HEK293T (cell line): ENCODE measurements around the gene AGBL4.

Experiments
- ELF4 ChIP-seq: fragments of 450-650 bp; IDR thresholded peaks from 2 replicates; pipeline ENCODE4 v1.6.1; 2017; ENCODE audit warnings: antibody characterized with exemption
- FOXM1 ChIP-seq: fragments of 450-650 bp; IDR thresholded peaks from 2 replicates; pipeline ENCODE4 v1.6.1; 2017; ENCODE audit warnings: mild to moderate bottlenecking, borderline replicate concordance
- HDGF ChIP-seq: fragments of 450-650 bp; IDR thresholded peaks from 2 replicates; pipeline ENCODE4 v1.6.1; 2017; ENCODE audit warnings: antibody characterized with exemption, borderline replicate concordance
- NFRKB ChIP-seq: fragments of 450-650 bp; IDR thresholded peaks from 2 replicates; pipeline ENCODE4 v1.6.1; 2016; ENCODE audit warnings: mild to moderate bottlenecking, moderate library complexity

DNA sequence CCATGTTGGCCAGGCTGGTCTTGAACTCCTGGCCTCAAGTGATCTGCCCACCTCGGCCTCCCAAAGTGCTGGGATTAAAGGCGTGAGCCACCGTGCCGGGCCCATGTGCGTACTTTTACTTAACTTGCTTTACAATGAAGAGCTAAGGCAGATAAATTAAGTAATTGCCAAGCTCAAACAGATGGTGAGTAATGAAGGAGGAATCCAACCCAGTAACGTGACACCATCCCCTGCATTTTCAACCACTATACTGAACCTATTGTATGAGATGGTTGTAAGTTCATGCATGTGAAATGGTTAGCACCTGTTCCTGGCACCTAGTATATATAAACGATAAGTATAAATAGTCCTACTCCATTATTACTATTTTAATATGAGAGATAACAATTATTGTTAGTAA is 659.1 kb downstream of the AGBL4 start:
- TF ChIP-seq ELF4 (no peak), FOXM1 (no peak), HDGF (no peak), NFRKB (no peak)
